BE2C (cell line): Measurements from ENCODE around the gene TEPSIN.

Source experiments
- DNase-seq: peaks from one replicate; pipeline ENCODE4 v3.0.0-alpha.2; 2020
- H3K27me3 ChIP-seq: fragments of 250-450 bp; sonication (Bioruptor Pico); 2 replicates; pipeline ENCODE4 v1.5.1; 2020; ENCODE audit warnings: mild to moderate bottlenecking
- H3K36me3 ChIP-seq: fragments of 250-450 bp; sonication (Bioruptor Pico); 2 replicates; pipeline ENCODE4 v1.5.1; 2020; ENCODE audit warnings: mild to moderate bottlenecking
- H3K4me1 ChIP-seq: fragments of 250-450 bp; sonication (Bioruptor Pico); 2 replicates; pipeline ENCODE4 v1.5.1; 2020
- H3K4me3 ChIP-seq: 2 replicates; pipeline ENCODE4 v1.5.1; 2011; ENCODE audit warnings: low read depth, low read length
- H3K9me3 ChIP-seq: fragments of 250-450 bp; sonication (Bioruptor Pico); 2 replicates; pipeline ENCODE4 v1.5.1; 2020
- CTCF ChIP-seq: IDR thresholded peaks from 2 replicates; pipeline ENCODE4 v1.5.1; 2012; ENCODE audit warnings: mild to moderate bottlenecking, low read depth, low read length

Gene TEPSIN

GRCh38 chr17:81198826-81199481 lies 39.9 kb downstream of the TEPSIN start:
- no peak overlapping the region for H3K4me3 ChIP-seq
- TF ChIP-seq CTCF = no peak
- peaks cover 13% of the 10 kb centered on the region for H3K4me1 ChIP-seq
- no peaks in the 10 kb centered on the region for H3K9me3 ChIP-seq
- no peaks in the 10 kb centered on the region for H3K27me3 ChIP-seq
- peaks cover 12% of the 10 kb centered on the region for H3K36me3 ChIP-seq
- no peak for DNase-seq

- DNase-seq = no peak
- TF ChIP-seq CTCF = no peak
- no peaks in the 10 kb centered on the region for H3K9me3 ChIP-seq
- peaks cover 23% of the 10 kb centered on the region for H3K4me1 ChIP-seq
- peaks cover 12% of the 10 kb centered on the region for H3K36me3 ChIP-seq
- H3K4me3 ChIP-seq = no peak overlapping the region
- H3K27me3 ChIP-seq = no peaks in the 10 kb centered on the region
Measured at GRCh38 chr17:81197831-81198490, 40.9 kb downstream of the TEPSIN start.

- Histone ChIP-seq H3K4me1 (peaks cover 23% of the 10 kb centered on the region), H3K4me3 (no peak overlapping the region), H3K36me3 (peaks cover 12% of the 10 kb centered on the region), H3K27me3 (no peaks in the 10 kb centered on the region), H3K9me3 (no peaks in the 10 kb centered on the region)
- no peak for TF ChIP-seq CTCF
- no peak for DNase-seq
Measured at GRCh38 chr17:81197409-81197795, 41.5 kb downstream of the TEPSIN start.

- peaks cover 12% of the 10 kb centered on the region for H3K36me3 ChIP-seq
- H3K4me1 ChIP-seq = peaks cover 23% of the 10 kb centered on the region
- TF ChIP-seq CTCF = no peak
Measured at GRCh38 chr17:81196505-81197408, 42.1 kb downstream of the TEPSIN start.

GRCh38 chr17:81195941-81196495 lies 42.8 kb downstream of the TEPSIN start:
- no peaks in the 10 kb centered on the region for H3K27me3 ChIP-seq
- H3K9me3 ChIP-seq = no peaks in the 10 kb centered on the region
- peaks cover 12% of the 10 kb centered on the region for H3K36me3 ChIP-seq
- DNase-seq = no peak
- no peak for TF ChIP-seq CTCF
- peaks cover 20% of the 10 kb centered on the region for H3K4me1 ChIP-seq
- H3K4me3 ChIP-seq = no peak overlapping the region

More at GRCh38 chr17:81196505-81197408, 42.1 kb downstream of the TEPSIN start:
- H3K4me3 ChIP-seq = no peak overlapping the region
- no peaks in the 10 kb centered on the region for H3K27me3 ChIP-seq
- no peaks in the 10 kb centered on the region for H3K9me3 ChIP-seq
- DNase-seq = no peak
